Karpas-422 (cell line): ENCODE data around the gene MRGPRF. TPM values are rescaled to one million over a fixed set of nuclear protein-coding genes. Genes with fewer than 3 reads are reported as not detected.
A peak's percentile ranks its signal among the peaks of the same experiment; 100 is the strongest.

Source experiments
- DNase-seq: peaks from one replicate; pipeline ENCODE4 v3.0.0-alpha.2; 2015
- H2AFZ ChIP-seq: fragments of 200-600 bp; sonication (generic); 2 replicates; pipeline ENCODE4 v1.6.1; 2014; ENCODE audit warnings: antibody characterized with exemption, low read length, mixed read lengths
- H3K27ac ChIP-seq: fragments of 200-600 bp; sonication (generic); 2 replicates; pipeline ENCODE4 v1.5.1; 2014; ENCODE audit warnings: mild to moderate bottlenecking, low read length, moderate library complexity
- H3K27me3 ChIP-seq: fragments of 200-600 bp; sonication (generic); 2 replicates; pipeline ENCODE4 v1.6.1; 2014; ENCODE audit warnings: low read length, mixed read lengths
- H3K36me3 ChIP-seq: fragments of 200-600 bp; sonication (generic); 2 replicates; pipeline ENCODE4 v1.6.1; 2014; ENCODE audit warnings: low read length, mixed read lengths; ENCODE audit not compliant: insufficient read depth
- H3K4me1 ChIP-seq: fragments of 200-600 bp; sonication (generic); 2 replicates; pipeline ENCODE4 v1.6.1; 2014; ENCODE audit warnings: mild to moderate bottlenecking, low read length, mixed read lengths
- H3K4me2 ChIP-seq: fragments of 200-600 bp; sonication (generic); 2 replicates; pipeline ENCODE4 v1.6.1; 2014; ENCODE audit warnings: low read length, low read depth, mild to moderate bottlenecking; ENCODE audit not compliant: poor library complexity, severe bottlenecking
- H3K4me3 ChIP-seq: fragments of 200-600 bp; sonication (generic); 2 replicates; pipeline ENCODE4 v1.5.1; 2014; ENCODE audit warnings: mild to moderate bottlenecking, antibody characterized with exemption, low read length, mixed read lengths
- H3K79me2 ChIP-seq: fragments of 200-600 bp; sonication (generic); 2 replicates; pipeline ENCODE4 v1.6.1; 2014; ENCODE audit warnings: mild to moderate bottlenecking, low read length, mixed read lengths
- H3K9ac ChIP-seq: fragments of 200-600 bp; sonication (generic); 2 replicates; pipeline ENCODE4 v1.6.0; 2014; ENCODE audit warnings: low read length
- H3K9me2 ChIP-seq: fragments of 200-600 bp; sonication (generic), shearing (Covaris generic); replicated peaks from 2 replicates; pipeline ENCODE4 v1.6.0; 2014; ENCODE audit warnings: mild to moderate bottlenecking, low read length, moderate library complexity; ENCODE audit not compliant: insufficient read depth
- H3K9me3 ChIP-seq: fragments of 300-700, 200-600 bp; sonication (generic); 2 replicates; pipeline ENCODE4 v1.6.1; 2014; ENCODE audit warnings: low read length, mixed read lengths
- H4K20me1 ChIP-seq: fragments of 200-600 bp; sonication (generic); 2 replicates; pipeline ENCODE4 v1.6.1; 2014; ENCODE audit warnings: mild to moderate bottlenecking, antibody characterized with exemption, low read length, low read depth; ENCODE audit not compliant: insufficient read depth
- total RNA-seq: library from RNA; depleted of rRNA; stranded (reverse); fragments of >200 nt; shearing (Covaris generic); gene quantifications from 2 replicates; pipeline ENCODE4 v1.2.3, GENCODE V29; 2014; ENCODE audit warnings: low replicate concordance

The MRGPRF gene
- total RNA-seq, 1 experiment from 2014 or later = not detected

DNA sequence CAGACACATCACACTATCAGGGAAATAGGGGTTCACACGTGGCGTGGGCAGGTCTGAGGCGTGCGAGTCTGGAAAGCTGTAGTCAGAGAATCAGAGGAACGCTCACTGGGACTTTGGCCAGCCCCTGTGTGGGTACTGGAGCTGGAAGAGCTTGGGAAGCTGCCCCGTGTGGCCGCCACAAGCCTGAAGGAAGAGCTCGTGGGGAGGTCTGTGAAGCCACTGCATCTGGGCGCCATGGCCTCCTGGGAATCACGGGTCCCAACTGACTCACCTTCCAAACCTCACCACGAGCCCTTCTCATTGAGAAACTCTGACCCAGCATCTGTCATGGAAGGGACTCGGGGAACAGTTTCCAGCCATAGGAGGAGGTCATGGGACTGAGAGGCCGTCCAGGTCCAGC, 5.9 kb upstream of the MRGPRF start:
- Histone ChIP-seq H3K79me2 (no peaks in the 10 kb centered on the region), H3K4me3 (no peak overlapping the region), H3K36me3 (no peaks in the 10 kb centered on the region)

GRCh38 chr11:69017951-69018350, 4.9 kb upstream of the MRGPRF start:
- no peak overlapping the region for H3K9ac ChIP-seq
- no peak overlapping the region for H3K4me2 ChIP-seq

More for the DNA sequence above, 5.9 kb upstream of the MRGPRF start:
- H3K9ac ChIP-seq = no peak overlapping the region
- no peak overlapping the region for H3K27ac ChIP-seq
- no peak overlapping the region for H3K4me2 ChIP-seq
- no peak for DNase-seq
- H3K4me1 ChIP-seq = no peaks in the 10 kb centered on the region
- no peaks in the 10 kb centered on the region for H4K20me1 ChIP-seq
- H3K9me3 ChIP-seq = no peaks in the 10 kb centered on the region
- H2AFZ ChIP-seq = no peak overlapping the region
- no peaks in the 10 kb centered on the region for H3K27me3 ChIP-seq
- no peaks in the 10 kb centered on the region for H3K9me2 ChIP-seq

DNA sequence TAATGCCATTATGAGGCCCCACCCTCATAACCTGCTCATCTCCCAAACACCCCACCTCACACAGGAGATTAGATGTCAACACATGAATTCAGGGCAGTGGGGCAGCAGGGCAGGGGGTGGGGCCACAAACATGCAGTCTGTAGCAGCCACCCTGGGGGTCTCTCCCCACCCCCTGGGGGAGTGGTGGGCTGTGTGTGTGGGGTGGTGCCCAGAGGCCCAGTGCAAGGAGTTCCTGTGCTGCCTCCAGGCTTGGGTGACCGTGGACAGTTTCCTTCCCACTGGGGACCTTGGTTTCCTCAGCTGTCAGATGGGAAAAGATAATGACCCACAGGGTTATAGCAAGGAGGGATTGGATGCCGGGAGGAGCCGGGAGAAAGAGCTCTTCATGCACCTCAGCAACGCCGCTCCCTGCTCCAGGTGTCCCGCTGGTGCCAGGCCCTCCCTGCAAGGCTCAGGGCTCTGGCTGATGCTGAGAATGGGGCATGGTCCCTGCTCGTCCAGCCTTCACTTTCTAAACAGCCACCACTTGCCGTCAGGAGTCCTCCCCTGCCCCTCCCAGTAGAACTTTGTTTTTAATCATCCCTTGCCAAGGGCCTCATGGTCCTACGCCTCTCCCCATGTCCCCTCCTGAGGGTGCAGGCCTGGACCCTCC, 2.0 kb upstream of the MRGPRF start:
- H3K9me3 ChIP-seq = no peaks in the 10 kb centered on the region
- no peak overlapping the region for H3K4me3 ChIP-seq
- peaks cover 9% of the 10 kb centered on the region for H3K4me1 ChIP-seq
- no peaks in the 10 kb centered on the region for H3K79me2 ChIP-seq
- no peaks in the 10 kb centered on the region for H4K20me1 ChIP-seq
- no peak overlapping the region for H3K9ac ChIP-seq
- H3K27me3 ChIP-seq = no peaks in the 10 kb centered on the region
- H3K36me3 ChIP-seq = no peaks in the 10 kb centered on the region
- H3K27ac ChIP-seq = no peak overlapping the region
- H3K9me2 ChIP-seq = no peaks in the 10 kb centered on the region
- no peak overlapping the region for H3K4me2 ChIP-seq
- DNase-seq = no peak
- no peak overlapping the region for H2AFZ ChIP-seq

More at GRCh38 chr11:69017951-69018350, 4.9 kb upstream of the MRGPRF start:
- H3K4me1 ChIP-seq = no peaks in the 10 kb centered on the region
- no peak overlapping the region for H3K27ac ChIP-seq
- no peaks in the 10 kb centered on the region for H3K79me2 ChIP-seq
- no peak overlapping the region for H3K4me3 ChIP-seq
- no peaks in the 10 kb centered on the region for H3K36me3 ChIP-seq
- H2AFZ ChIP-seq = no peak overlapping the region
- H3K9me3 ChIP-seq = no peaks in the 10 kb centered on the region
- no peaks in the 10 kb centered on the region for H3K9me2 ChIP-seq
- no peaks in the 10 kb centered on the region for H4K20me1 ChIP-seq
- no peak for DNase-seq
- no peaks in the 10 kb centered on the region for H3K27me3 ChIP-seq

GRCh38 chr11:69014084-69014851, 1.2 kb upstream of the MRGPRF start:
- Histone ChIP-seq H3K9ac (no peak overlapping the region), H3K4me1 (peaks cover 9% of the 10 kb centered on the region), H3K4me3 (no peak overlapping the region), H3K4me2 (no peak overlapping the region), H3K27ac (no peak overlapping the region), H3K36me3 (no peaks in the 10 kb centered on the region), H2AFZ (no peak overlapping the region), H3K9me3 (no peaks in the 10 kb centered on the region), H3K27me3 (no peaks in the 10 kb centered on the region), H3K9me2 (no peaks in the 10 kb centered on the region), H3K79me2 (no peaks in the 10 kb centered on the region), H4K20me1 (no peaks in the 10 kb centered on the region)
- no peak for DNase-seq

GRCh38 chr11:69012092-69013008, 696 bp downstream of the MRGPRF start:
- DNase-seq = no peak
- Histone ChIP-seq H3K4me2 (no peak overlapping the region), H3K9me2 (no peaks in the 10 kb centered on the region), H4K20me1 (no peaks in the 10 kb centered on the region), H3K9me3 (no peaks in the 10 kb centered on the region), H3K27me3 (no peaks in the 10 kb centered on the region), H3K79me2 (no peaks in the 10 kb centered on the region), H3K9ac (no peak overlapping the region), H3K27ac (no peak overlapping the region), H3K4me3 (no peak overlapping the region), H3K36me3 (no peaks in the 10 kb centered on the region), H2AFZ (no peak overlapping the region), H3K4me1 (peaks cover 9% of the 10 kb centered on the region)

- H2AFZ ChIP-seq = no peak overlapping the region
- H3K4me2 ChIP-seq = no peak overlapping the region
- no peaks in the 10 kb centered on the region for H3K27me3 ChIP-seq
- no peaks in the 10 kb centered on the region for H3K9me3 ChIP-seq
- no peak overlapping the region for H3K27ac ChIP-seq
- no peaks in the 10 kb centered on the region for H3K79me2 ChIP-seq
- H3K9ac ChIP-seq = no peak overlapping the region
- peaks cover 9% of the 10 kb centered on the region for H3K4me1 ChIP-seq
- H3K36me3 ChIP-seq = no peaks in the 10 kb centered on the region
- H4K20me1 ChIP-seq = no peaks in the 10 kb centered on the region
- H3K4me3 ChIP-seq = no peak overlapping the region
- DNase-seq = no peak
- H3K9me2 ChIP-seq = no peaks in the 10 kb centered on the region
Observed at GRCh38 chr11:69011624-69012091, 1.4 kb downstream of the MRGPRF start.

GRCh38 chr11:69010964-69011623, 2.0 kb downstream of the MRGPRF start:
- DNase-seq = peak; percentile 83
- Histone ChIP-seq H3K9me2 (no peaks in the 10 kb centered on the region), H3K4me1 (peaks cover 9% of the 10 kb centered on the region), H3K9ac (peak overlapping the region; percentile 30; the same call in 1 of the 2 replicates), H3K79me2 (no peaks in the 10 kb centered on the region), H4K20me1 (no peaks in the 10 kb centered on the region), H3K27me3 (no peaks in the 10 kb centered on the region), H3K27ac (no peak overlapping the region), H3K4me3 (0 out of 2 replicates have a peak overlapping the region, but pooled peaks have one; percentile 5), H3K36me3 (no peaks in the 10 kb centered on the region), H3K9me3 (no peaks in the 10 kb centered on the region), H3K4me2 (peak overlapping the region; percentile 44), H2AFZ (no peak overlapping the region; the same call in 1 of the 2 replicates)
